ENCODE measurements around the gene MYOD1. TPM values are rescaled to one million over a fixed set of nuclear protein-coding genes. Genes with fewer than 3 reads are reported as not detected.

Gene MYOD1
- not detected for total RNA-seq

DNA sequence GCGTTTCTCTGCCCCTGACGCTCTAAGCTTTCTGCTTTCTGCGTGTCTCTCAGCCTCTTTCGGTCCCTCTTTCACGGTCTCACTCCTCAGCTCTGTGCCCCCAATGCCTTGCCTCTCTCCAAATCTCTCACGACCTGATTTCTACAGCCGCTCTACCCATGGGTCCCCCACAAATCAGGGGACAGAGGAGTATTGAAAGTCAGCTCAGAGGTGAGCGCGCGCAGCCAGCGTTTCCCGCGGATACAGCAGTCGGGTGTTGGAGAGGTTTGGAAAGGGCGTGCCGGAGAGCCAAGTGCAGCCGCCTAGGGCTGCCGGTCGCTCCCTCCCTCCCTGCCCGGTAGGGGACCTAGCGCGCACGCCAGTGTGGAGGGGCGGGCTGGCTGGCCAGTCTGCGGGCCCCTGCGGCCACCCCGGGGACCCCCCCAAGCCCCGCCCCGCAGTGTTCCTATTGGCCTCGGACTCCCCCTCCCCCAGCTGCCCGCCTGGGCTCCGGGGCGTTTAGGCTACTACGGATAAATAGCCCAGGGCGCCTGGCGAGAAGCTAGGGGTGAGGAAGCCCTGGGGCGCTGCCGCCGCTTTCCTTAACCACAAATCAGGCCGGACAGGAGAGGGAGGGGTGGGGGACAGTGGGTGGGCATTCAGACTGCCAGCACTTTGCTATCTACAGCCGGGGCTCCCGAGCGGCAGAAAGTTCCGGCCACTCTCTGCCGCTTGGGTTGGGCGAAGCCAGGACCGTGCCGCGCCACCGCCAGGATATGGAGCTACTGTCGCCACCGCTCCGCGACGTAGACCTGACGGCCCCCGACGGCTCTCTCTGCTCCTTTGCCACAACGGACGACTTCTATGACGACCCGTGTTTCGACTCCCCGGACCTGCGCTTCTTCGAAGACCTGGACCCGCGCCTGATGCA lies at the start of gene MYOD1:
TSS of gene MYOD1 (plus strand) at position 544 of the 910 bp plus-strand sequence. CDS start at position 756, 212 bp downstream.
- FAIRE-seq (no peak), DNase-seq (ENCODE audit: low spot score in 2 of 2) (no peak)

DNA sequence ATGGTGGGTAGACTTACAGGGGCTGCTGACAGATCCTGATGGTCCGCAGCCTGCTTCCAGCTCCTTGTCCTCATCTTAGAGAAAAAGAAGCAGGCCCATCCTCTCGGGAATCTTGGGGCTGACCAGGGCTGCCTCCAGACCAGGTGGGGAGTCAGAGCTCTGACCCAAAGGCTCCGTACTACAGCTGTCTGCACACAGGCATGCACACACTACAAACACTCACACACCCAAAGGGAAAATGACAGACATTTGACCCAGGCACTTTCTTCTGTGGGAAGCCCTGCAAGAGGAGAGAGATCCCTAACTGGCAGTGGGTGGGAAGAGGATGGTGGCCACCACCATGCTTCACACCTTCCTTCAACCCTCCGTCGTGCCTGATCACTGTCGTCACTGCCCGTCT lies 46.9 kb upstream of the MYOD1 start:
- FAIRE-seq (no peak), DNase-seq (ENCODE audit: low spot score in 2 of 2) (no peak)

DNA sequence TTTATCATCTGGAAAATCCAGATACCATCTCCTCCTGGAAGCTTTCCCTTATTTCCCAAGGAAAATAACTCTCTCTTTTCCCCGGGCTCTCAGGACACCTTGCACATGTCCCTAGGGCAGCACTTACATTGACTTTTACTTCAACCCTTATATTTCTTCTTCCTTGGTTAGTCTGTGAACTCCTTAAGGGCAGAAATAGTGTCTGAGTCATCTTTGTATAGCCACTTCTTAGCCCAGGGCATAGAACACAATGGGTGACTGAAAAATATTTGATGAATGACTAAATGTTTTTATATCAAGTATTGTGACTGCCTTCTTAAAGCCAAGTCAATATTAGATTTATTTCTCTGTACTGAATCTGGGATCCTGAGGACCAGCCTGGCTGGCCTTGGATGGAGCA lies 45.4 kb upstream of the MYOD1 start:
- FAIRE-seq (no peak), DNase-seq (ENCODE audit: low spot score in 2 of 2) (no peak)

DNA sequence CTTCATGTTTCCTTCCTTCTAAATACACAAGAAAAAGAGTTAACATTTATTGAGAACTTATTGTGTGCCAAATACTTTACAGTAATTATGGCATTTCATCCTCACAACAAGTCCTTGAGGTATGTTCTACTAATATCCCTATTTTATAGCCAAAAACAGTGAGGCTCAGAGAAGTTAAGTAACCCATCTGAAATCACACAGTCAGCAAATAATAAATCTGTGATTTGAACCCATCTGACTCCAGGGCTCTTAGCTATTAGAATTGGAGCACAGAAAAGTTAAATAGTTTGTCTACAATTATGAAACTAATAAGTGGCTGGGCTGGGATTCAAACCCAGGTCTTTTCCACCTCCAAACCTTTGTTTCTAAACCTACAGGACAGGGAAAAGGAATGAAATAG lies 36.5 kb upstream of the MYOD1 start:
- FAIRE-seq: no peak
- no peak for DNase-seq (ENCODE audit: low spot score in 2 of 2)

DNA sequence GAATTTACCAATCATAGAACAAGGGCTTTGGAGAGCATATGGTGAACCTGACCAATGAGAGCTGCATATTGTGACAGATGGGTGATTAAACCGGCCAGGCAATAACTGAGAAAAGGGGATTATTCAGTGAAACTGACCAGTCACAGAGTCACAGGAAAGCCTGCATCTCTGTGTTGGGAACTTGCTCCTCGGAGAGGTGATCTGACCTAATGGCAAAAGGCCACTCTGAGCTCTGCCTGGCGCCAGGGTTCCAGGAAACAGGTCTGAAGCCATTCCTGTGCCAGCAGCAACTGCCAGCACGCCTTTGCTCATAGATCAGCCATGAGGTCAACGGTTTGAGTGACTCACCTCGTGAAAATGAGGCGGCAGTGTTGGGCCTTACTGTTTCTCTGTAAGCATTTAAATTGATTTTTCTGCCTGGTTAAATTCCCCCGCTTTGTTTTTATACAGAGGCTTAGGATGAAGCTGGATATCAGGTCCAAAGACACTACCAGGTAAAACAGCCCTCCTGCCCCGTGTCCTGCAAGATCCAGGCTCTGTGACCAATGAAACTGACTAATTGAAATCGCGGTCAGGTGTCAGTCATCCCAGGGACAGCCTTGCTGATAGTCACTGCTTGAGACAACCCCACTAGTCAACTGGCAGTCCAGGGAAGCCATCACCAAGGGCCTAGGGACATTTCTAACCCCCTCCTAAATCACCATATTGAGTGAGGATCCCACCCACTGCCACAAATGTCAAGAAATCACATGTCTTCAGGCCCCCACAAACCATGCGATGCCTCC lies 35.8 kb upstream of the MYOD1 start:
- FAIRE-seq: no peak
- no peak for DNase-seq (ENCODE audit: low spot score in 2 of 2)

DNA sequence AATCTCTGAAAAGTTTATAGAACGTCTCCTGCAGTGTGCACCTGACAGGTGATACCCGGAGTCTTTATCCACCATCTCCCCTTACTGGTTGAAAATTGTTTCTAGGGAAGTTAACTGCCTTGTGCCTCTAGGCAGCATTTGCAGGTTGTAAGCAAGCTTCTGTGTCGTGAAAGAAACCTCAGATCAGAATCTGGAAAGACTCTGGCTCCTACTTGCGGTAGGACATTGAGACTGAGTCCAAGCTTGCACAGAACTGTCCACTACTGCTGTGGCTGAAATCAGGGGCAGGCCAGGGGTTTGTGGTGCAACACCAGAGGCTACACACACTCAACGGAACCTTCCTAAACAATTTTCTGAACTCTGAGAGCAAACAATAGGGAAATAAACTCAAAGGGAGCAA lies 34.8 kb upstream of the MYOD1 start:
- FAIRE-seq: no peak
- no peak for DNase-seq (ENCODE audit: low spot score in 2 of 2)

DNA sequence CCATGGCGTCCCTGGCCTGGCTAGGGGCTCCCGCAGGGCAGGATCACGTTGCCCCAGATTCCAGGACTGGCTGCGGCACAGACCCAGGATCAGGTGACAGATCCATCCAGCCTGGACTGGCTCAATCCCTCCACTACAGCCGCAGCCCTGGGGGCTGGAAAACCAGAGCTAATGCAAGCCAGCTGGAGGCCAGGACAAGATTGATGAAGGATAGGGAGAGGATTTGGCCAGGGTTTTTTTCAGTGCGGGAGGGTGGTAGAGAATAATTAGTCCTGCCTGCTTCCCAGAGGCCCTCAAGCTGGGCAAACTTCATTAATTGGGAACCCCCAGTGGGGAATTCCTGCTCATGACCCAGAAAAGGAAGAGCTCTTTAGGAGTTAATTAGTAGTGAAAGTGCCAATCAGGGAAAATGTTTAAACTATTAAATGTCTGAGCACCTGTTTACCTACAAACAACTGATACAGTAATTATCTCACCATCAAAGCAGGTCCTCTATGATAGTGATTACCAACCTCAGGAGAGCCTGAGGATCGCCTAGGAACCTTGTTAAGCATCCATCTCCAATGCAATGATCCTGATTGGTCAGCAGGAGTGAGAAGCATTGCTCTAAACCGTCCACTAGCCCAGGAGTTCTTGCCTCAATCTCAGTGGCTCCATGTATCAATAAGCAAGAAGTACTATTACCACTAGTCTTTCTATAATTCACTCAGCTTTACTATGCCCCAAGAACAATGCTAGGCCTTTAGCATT lies 33.0 kb upstream of the MYOD1 start:
- DNase-seq (ENCODE audit: low spot score in 2 of 2) (no peak), FAIRE-seq (no peak)

DNA sequence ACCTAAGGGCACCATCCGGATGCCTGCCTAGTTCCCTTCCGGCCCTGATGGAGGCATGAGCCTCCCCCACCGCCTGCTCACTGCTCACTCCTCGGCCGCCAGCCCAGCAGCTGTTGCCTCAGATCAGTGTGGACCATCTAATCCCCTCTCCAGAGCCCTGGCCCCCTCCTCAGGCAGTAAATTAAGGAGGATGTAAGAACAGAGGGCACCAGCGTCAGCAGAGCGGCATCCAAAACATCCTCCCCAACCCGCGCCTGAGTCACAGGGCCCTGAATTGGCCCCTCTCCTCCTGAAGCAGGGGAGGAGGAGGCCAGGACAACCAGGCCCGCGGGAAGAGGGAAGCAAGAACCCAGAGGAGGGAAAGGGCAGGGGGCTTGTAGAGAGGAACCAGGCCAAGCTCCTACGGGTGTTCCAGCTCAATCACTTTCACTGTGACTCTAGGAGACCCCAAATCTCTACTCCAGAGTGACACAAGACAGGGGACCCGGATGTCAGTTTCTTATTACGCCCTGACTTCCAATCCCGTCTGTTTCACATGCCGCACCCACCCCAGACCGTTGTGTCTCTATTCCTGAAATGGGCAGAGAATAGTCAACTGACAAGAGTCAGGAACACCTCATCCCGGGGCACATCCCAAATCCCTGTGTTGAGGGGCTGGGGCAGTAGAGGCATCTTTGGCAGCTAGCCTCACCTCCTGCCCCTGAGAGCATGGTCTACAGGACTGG lies 31.3 kb upstream of the MYOD1 start:
- DNase-seq (ENCODE audit: low spot score in 2 of 2): no peak
- no peak for FAIRE-seq

DNA sequence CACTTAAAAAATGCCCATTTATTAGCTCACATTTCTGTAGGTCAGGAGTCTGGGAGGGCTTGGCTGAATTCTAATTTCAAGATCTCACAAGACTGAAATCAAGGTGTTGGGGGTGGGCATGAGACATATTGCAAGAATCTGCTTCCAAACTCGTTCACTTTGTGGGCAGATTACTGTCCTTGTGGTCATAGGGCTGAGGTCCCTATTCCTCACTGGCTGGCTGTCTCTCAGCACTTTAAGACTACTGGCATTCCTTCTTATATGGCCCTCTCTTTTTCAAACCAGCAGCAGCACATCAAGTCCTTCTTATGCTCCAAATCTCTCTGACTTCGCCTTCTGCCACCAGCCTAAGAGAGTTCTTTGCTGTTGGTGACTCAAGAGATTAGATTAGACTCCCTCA lies 27.8 kb upstream of the MYOD1 start:
- FAIRE-seq (no peak), DNase-seq (ENCODE audit: low spot score in 2 of 2) (no peak)

DNA sequence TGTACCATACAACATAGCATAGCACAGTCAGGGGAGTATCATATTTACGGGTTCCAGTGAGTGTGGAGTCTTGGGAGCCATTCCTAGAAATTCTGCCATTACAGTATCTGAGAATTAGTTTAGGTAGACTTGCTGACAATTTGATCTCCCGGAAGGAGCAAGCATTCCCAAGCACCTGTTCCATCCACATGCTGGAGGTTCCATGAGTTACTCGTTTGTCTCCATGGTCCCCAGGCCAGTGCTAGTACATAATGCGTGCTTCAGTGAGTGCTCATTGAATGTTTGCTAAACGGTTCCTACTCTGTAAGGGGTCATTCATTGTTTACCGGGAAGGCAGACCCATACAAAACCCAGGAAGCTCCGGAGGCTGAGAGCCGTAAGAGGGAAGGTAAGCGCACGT lies 27.4 kb upstream of the MYOD1 start:
- no peak for FAIRE-seq
- no peak for DNase-seq (ENCODE audit: low spot score in 2 of 2)

DNA sequence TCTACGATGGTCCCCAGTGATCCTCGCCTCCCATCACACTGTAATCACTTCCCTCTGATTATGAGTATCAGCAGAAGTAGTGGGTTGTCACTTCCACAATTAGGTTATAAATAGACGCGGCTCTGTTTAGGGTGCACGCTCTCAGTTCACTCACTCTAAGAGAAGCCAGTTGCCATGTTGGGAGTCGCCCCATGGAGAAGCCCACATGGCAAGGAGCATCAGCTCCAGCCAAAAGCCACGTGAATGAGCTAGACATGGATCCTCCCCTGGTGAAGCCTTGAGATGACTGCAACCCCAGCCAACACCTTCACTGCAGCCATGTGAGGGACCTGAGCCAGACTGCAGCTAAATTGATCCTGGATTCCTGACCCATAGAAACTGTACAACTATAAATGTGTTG lies 26.4 kb upstream of the MYOD1 start:
- DNase-seq (ENCODE audit: low spot score in 2 of 2) (no peak), FAIRE-seq (no peak)

DNA sequence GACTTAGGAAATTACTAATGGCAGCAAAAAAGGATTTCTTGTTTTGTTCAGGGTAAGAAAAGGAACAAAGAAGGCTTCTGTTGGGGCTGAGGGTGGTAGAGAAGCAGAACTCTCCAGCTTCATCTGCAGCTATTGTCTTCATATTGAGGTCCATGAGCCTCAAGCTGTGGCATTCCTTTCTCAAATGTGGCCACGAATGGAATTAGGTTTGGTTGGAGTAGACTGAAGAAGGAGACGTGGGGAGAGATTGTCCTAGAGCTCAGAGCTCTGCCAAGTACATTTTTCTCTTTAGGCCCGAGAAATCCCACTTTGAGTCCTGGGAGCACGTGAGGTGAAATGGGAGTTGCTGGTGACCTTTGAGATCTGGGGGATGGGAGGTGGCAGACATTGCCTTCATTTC lies 25.8 kb upstream of the MYOD1 start:
- DNase-seq (ENCODE audit: low spot score in 2 of 2): no peak
- no peak for FAIRE-seq

DNA sequence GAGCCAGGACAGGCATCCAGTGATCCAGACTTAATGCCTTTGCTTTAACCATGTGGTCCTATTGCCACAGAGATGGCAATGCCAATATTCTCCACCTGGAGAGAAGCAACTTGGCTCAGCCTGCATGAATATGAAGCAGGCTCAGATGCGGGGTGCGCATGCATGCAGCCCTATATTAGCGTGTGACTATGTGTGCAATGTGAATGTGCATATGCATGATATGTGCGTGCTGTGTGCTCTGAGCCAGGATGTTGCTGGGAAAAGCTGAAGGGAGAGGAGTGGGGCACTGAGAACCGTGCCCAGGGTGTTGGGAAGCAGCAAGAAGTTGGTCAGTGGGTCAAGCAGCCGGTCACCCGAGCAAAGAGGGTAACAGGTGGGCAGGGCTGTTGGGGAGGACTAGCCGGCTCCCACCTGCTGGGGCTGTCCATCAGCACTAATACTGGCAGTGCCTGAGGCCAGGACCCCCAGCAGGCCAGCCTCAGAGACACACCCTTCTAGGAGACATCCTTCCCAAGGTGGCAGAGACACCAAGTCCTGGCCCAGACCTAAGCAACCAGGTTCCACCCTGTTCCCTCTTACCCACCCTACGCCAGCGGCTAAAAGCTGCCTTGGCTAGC lies 24.8 kb upstream of the MYOD1 start:
- FAIRE-seq (no peak), DNase-seq (ENCODE audit: low spot score in 2 of 2) (no peak)

DNA sequence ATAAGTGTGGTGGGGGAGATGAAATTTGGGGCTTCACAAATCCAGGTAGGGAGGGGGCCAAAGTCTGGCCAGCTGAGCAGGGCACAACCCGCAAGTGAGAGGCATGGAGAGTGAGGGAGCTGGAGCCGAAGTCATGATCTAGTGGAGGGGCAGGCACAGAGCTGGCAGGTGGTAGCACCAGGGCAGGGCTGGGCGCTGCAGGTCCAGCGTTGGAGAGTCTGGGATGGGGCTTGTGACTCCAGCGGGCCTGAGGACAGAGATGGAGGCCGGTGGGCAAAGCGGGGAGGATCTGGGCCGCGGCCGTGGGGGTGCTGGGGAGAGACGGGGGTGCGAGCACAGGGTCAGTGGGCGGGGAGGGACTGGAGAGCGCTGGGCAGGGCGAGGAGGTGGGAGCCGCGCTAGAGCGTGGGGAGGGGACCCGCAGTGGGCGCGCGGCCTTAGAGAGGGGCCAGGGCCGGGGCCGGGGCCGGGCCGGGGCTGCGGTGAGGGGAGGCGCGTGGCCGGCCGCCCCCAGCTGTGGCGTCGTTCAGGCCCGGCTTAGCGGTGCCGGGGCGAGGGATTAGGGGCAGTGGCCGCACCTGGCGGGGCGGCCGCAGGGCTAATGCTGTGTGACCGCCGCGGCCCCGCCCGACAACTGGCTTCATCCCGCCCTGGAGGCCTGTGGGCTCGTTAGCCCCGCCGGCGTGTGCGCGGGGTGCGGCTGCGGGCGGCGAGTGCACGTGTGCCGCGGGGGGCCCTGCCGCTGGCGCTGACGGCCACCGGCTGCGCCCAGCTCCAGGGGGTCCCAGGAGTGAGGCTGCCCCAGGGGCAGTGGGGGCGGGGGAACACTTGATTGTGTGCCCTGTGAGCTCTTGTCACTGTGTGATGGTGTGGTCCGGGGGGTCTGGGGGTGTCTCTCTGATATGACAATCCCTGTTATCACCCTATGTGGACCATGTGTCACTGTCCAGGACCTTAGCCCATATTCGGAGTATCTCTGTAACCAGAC lies 23.6 kb upstream of the MYOD1 start:
- FAIRE-seq (no peak), DNase-seq (ENCODE audit: low spot score in 2 of 2) (no peak)

DNA sequence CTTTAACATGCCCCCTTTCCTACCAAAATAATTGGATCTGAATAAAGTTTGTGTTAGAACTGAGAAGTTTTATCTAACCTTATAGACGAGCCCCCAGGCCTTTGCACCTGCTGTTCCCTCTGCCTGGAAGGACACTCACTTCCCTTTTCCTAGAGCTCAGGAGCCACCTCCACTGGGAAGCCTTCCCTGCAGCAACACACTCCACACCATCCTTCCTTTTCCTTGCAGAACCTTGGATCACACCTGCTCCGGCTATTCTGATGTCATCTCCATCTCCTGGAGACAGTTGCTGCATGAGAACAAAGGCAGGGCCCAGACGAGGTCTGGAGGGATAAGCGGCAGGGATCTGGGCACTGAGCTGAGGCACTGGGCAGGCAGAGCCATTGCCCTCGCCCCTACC lies 22.6 kb upstream of the MYOD1 start:
- no peak for FAIRE-seq
- no peak for DNase-seq (ENCODE audit: low spot score in 2 of 2)

DNA sequence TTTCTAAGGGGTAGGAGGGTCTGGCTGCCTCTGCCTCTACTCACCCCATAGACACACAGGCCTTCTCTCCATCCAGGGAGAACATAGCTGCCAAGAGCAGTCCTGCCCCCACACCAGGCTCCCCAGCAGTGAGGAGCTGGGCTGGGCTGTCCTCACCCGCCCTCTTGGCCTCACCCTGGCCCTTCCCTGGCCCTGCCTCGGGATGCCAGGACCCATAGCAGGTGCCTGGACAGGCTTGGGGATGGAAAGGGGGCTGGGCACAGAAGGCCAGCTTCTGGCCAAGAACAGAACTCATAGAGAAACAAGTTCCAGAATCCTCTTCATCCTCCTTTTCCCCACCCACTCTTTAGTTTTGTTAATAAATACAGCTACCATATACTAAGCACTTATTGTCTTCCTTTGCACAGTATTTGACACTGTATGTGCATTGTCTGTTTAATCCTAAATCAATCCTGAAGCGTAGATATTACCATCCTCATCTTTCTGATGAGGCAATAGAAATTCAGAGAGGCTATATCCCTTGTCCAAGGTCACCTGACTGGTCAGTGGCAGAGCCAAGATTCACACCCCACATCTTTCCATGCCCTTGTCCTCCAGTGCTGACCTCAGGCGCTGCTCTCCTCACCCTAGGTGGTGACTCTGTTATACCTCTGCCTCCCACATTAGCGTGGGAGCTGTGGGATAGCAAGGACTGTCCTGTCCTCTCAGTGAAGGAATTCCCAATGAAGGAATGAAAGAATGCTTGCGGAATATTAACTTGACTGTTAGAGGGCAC lies 22.0 kb upstream of the MYOD1 start:
- no peak for FAIRE-seq
- no peak for DNase-seq (ENCODE audit: low spot score in 2 of 2)

DNA sequence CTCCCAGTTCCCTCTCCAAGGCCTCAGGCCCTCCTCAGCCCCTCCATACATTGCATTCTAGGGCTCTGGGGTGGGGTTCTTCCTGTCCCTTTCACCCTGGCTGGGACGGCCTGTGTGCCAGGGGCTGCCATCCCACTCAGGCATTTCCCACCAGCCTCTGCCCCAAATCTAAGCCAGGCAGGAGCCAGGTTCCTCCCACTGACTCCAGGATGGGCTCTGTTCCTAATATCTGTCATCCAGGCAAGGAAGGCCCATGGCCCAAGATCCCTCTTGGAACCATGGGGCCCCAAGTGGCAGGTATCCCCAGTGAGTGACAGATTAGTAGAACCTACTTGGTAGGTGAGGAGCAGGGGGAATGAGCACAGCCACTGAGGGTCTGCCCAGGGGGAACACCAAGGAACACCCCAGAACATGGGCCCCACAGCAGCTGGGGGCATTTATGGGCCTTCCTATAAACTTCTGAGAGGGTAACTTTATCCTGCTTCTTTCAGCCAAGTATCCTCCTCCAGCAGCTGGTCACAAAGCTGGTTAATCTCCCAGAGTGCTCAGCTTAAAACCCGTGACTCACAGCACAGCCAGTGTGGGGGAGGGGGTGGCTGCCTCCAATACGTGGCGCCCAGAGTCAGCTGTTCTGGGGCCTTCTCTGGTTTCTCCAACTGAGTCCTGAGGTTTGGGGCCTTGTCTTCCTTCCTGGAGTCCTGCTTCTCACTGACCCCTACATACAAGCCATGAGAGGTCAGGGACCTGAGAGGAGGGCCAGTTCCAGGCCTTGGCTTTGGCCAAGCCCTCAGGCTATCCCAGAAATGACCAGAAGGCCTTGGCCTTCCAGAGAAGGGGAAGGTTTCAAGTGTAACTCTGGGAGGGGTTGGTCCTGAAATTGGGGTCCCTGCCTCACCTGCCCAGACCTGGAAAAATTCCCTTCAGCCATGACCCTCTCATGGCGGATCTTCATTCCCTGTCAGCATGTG lies 19.9 kb upstream of the MYOD1 start:
- no peak for FAIRE-seq
- DNase-seq (ENCODE audit: low spot score in 2 of 2): no peak

Measured in frontal cortex (tissue), 4 donors.